GM19240 (cell line): Measurements from ENCODE around the gene DDHD1.
"Not testable (repeated sequence)": the region's sequence is repeated elsewhere in the genome, so short reads cannot be mapped to it uniquely, and the experiment has no call there.

Experiments used
- DNase-seq: peaks from one replicate; pipeline ENCODE4 v3.0.0; 2011; ENCODE audit warnings: low spot score; ENCODE audit not compliant: insufficient read length

The DDHD1 gene

DNA sequence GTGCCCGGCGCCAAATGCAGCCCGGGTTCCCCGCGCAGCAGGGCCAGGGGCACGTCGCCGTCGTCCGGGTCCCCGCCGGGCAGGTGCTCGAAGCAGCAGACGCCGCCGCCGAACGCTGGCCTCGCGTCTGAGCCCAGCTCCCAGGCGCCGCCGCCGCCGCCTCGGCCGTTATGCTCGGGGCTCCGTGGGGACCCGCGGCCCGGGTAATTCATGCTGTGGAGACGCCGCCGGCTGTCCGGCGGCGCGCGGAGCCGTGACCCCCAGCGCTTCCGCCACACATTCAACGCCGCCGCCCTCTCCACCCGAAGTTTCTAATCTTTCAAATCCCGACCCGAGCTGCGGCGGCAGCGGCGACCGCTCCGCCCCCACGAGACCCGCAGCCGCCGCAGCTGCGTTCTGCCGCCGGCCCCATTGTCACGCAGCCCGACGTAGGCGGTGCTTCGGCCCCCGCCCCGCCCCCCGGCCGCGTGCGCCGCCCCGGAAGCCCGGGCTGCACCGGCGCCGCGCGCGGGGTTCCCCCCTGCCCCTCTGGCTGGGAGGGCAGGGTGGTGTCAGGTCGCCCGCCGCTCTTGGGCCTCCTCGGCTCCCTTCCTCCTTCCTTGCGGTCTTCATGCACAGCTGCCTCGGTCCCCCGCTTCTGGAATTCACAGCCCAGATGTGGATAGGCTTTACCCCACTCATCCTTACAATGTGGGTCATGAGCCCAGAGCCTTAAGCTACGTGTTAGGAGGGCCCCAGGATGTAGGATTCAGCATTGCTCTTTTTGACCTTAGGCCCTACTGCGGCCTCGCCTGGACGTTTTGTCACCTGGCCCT is at the start of gene DDHD1:
Gene DDHD1 (minus strand): TSS at position 437 of the 815 bp plus-strand sequence. CDS start 225 bp downstream, at position 212.
- DNase-seq = peak; percentile 60

- DNase-seq = no peak
These were observed 42.8 kb upstream of the DDHD1 start for GRCh38 chr14:53195949-53196348.

DNA sequence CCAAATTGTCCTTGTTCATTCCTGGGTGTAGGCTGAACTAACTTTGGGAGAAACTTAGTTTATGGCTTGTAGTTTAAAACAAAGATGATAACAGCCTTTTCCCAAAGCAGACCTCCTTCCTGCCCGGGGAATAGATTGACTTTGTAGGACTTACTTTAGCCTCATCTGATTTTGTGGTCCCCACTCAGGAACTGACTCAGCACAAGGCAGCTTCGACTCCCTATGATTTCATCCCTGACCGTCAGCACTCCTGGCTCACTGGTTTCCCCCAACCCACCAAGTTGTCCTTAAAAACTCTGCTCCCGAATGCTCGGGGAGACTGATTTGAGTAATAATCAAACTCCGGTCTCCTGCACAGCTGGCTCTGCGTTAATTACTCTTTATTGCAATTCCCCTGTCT is 40.1 kb upstream of the DDHD1 start:
- no peak for DNase-seq

GRCh38 chr14:53192052-53192760 is 39.1 kb upstream of the DDHD1 start:
- no peak for DNase-seq

GRCh38 chr14:53190938-53191337 is 37.8 kb upstream of the DDHD1 start:
- no peak for DNase-seq

DNA sequence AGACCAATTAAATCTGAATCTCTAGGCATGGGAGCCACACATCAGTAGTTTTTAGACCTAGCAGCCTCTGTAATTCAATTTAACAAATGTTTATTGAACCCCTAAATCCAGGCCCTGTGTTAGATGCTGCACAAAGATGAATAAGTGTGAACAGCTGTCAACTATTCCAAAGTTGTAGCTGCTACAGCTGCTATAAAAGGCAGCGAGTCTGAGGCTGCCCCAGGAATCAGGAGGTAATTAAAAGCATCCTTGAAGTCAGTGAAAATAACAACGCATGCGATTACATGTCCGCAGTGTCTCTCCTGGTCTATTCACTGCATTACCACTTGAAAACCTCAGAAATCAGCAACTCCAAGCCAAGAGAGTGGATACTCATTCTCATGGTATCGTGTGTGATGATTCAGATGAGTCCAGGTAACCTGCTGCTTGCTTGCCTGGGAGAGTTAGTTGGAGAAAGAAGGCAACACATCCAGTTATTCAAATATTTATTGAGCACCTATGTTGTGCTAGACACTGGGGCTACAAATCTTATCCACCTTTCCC is 34.9 kb upstream of the DDHD1 start:
- no peak for DNase-seq

DNA sequence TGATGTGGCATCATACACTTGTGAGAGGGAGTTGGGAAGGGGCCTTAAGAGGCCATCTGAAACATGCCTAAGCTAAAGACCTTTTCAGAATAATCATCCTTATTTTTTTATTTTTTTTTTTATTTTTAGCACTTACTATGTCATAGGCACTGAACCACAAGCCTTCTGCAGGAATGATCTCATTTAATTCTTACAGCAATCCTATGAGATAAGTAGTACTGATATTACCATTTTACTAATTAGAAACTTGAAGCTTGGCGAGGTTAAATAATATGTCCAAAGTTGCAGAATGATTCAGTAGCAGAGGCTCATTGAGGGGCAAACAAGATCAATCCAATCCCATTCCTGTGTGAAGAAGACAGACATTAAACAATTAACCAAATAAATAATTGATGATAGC is 33.4 kb upstream of the DDHD1 start:
- no peak for DNase-seq

GRCh38 chr14:53183611-53184010 is 30.5 kb upstream of the DDHD1 start:
- no peak for DNase-seq

DNA sequence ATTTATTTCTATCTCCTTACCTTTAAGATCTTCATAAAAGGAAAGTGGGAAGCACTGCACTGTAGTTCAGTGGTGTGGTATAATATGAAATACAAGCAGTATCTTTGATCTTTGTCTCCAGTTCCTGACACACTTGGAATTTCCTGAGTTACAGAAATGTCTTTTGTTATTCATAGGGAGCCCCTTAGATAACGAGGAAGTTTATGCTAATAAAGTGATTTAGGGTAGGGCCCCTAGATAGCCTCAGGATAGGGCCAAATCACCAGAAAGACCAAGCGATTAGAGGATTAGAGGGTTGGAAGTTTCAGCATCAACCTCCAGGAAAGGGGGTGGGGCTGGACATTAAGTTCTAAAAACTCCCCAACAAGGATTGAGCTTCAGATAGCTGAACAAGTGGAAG is 29.9 kb upstream of the DDHD1 start:
- no peak for DNase-seq

DNA sequence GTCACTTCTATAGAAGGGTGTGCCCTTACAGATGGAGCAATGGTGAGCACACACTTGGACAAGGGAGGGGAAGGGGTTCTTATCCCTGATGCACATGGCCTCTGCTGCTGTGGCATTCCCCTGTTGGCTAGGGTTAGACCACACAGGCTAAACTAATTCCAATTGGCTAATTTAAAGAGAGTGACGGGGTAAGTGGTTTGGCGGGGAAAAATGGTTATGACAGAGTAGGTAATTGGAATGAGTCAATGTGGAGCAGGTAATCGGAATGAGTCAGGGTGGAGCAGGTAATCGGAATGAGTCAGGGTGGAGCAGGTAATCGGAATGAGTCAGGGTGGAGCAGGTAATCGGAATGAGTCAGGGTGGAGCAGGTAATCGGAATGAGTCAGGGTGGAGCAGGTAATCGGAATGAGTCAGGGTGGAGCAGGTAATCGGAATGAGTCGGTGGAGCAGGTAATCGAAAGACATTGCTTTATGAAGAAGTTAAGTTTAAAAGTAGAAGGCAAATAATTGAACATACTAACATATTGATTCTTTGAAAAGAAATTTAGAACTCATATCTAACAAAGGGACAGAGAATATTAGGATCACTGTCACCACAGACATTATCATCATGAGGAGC is 28.4 kb upstream of the DDHD1 start:
- DNase-seq = not testable (repeated sequence)

- DNase-seq = no peak
These were observed 27.4 kb upstream of the DDHD1 start for GRCh38 chr14:53180272-53181221.

- DNase-seq = not testable (repeated sequence)
These were observed 26.4 kb upstream of the DDHD1 start for GRCh38 chr14:53179486-53180005.

GRCh38 chr14:53175375-53175774 is 22.3 kb upstream of the DDHD1 start:
- no peak for DNase-seq

GRCh38 chr14:53174918-53175317 is 21.8 kb upstream of the DDHD1 start:
- DNase-seq = no peak

DNA sequence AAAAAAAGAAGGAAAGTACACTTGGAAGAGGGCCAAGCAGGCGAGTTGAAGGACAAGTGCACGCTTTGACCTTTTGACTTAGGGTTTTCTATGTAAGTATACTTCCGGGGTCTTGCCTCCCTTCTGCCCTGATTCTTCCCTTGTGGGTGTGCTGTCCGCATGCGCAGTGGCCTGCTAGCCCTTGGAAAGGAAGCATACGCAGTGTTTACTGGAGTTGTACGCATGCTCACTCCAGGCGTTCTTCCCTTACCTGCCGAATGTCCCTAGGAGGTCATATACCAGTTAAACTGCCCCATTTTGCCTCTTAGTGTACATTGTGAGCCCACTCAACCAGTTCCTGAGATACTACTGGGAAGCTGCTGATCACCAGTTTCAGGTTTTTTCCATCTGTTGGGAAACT is 15.7 kb upstream of the DDHD1 start:
- no peak for DNase-seq

DNA sequence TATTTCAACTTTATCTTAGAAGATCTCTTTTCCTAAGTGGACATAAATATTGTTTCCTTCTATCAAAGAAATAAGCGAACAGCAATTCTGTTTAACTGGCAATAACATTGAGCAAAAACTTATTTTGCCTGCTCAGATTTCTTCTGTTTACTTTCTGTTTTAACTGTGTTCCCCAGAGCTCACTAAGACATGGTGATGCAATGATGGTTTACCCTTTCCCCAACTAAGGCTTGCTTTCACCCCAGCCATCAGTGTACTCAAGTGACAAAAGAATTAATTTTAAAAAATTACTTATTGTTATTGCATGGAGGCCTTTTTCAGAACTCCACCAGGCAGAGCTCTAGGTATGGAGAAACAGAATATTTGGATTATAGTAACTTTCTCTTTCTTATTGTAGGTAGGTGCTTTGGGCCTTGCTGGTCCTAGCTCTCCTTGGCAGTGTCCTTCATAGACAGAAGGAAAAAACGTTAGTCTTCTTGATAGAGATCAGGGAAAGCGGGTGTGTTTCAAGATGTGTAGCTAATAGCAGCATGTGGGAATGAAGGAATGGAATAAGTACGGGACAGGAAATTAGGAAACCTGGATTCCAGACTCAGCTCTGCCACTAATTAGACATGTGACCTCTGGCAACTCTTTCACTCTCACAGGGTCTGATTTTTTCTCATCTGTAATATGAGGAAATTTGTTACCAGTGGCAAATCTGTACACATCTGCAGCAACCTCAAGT is 14.6 kb upstream of the DDHD1 start:
- no peak for DNase-seq

- no peak for DNase-seq
These were observed 8.8 kb upstream of the DDHD1 start for GRCh38 chr14:53161758-53162435.

- DNase-seq = no peak
These were observed 3.1 kb upstream of the DDHD1 start for GRCh38 chr14:53156238-53156637.

- DNase-seq = no peak
These were observed 584 bp upstream of the DDHD1 start for GRCh38 chr14:53153702-53154112.
